Liver (tissue), 3 donors: ENCODE results near the gene LRP3.

Source experiments
- ATF3 ChIP-seq: IDR thresholded peaks from 2 replicates; pipeline ENCODE4 v1.6.1; 2016; ENCODE audit warnings: antibody characterized with exemption
- CTCF ChIP-seq: fragments of 150-350 bp; IDR thresholded peaks from 2 replicates; pipeline ENCODE4 v1.5.1; 2017; ENCODE audit warnings: improper control_type of control experiment, low read depth, low read length; ENCODE audit not compliant: missing input control
- EGR1 ChIP-seq, 2 donors: IDR thresholded peaks; 2 replicates each; pipeline ENCODE4 v1.6.1; 2016 to 2018; ENCODE audit warnings: antibody characterized with exemption in 2 of 2, low read depth in 2 of 2
- FOXA1 ChIP-seq: IDR thresholded peaks from 2 replicates; pipeline ENCODE4 v1.6.1; 2016; ENCODE audit warnings: antibody characterized with exemption
- HNF4G ChIP-seq: IDR thresholded peaks from 2 replicates; pipeline ENCODE4 v1.6.1; 2016; ENCODE audit warnings: antibody characterized with exemption
- JUND ChIP-seq, 2 donors: IDR thresholded peaks; 2 replicates each; pipeline ENCODE4 v1.6.1; 2016; ENCODE audit warnings: antibody characterized with exemption in 2 of 2
- MAX ChIP-seq: IDR thresholded peaks from 2 replicates; pipeline ENCODE4 v1.6.1; 2016; ENCODE audit warnings: antibody characterized with exemption
- REST ChIP-seq: IDR thresholded peaks from 2 replicates; pipeline ENCODE4 v1.6.1; 2016; ENCODE audit warnings: antibody characterized with exemption, mild to moderate bottlenecking
- RXRA ChIP-seq, 2 donors: IDR thresholded peaks; 2 replicates each; pipeline ENCODE4 v1.6.1; 2017 to 2018; ENCODE audit warnings: antibody characterized with exemption in 2 of 2, mild to moderate bottlenecking in 1 of 2
- SP1 ChIP-seq: IDR thresholded peaks from 2 replicates; pipeline ENCODE4 v1.6.1; 2018; ENCODE audit warnings: antibody characterized with exemption, mild to moderate bottlenecking
- TAF1 ChIP-seq: conservative IDR thresholded peaks from 2 replicates; pipeline ENCODE4 v1.6.1; 2016; ENCODE audit warnings: antibody characterized with exemption, mild to moderate bottlenecking
- YY1 ChIP-seq: IDR thresholded peaks from 2 replicates; pipeline ENCODE4 v1.6.1; 2016; ENCODE audit warnings: antibody characterized with exemption, mild to moderate bottlenecking
- donor health status: healthy.
- donor health status: healthy.

- TF ChIP-seq CTCF, result no peak
- TF ChIP-seq FOXA1, result no peak
- no peak for TF ChIP-seq ATF3
- no peak for TF ChIP-seq SP1
- TF ChIP-seq JUND (IDR thresholded peaks at IDR 0.05), result no peak
- no peak for TF ChIP-seq RXRA (IDR thresholded peaks at IDR 0.05)
- TF ChIP-seq TAF1, result no peak
- TF ChIP-seq YY1, result no peak
- no peak for TF ChIP-seq EGR1 (IDR thresholded peaks at IDR 0.05; ENCODE audit: low read depth in 2 of 2)
- TF ChIP-seq REST, result no peak
- TF ChIP-seq MAX, result no peak
- TF ChIP-seq HNF4G, result no peak
Measured at GRCh38 chr19:33171916-33172359, 22.2 kb upstream of the LRP3 start.
